B cell (primary cell): ENCODE data around the gene STIM1.

ENCODE experiments used
- EZH2 ChIP-seq: IDR thresholded peaks from 2 replicates; pipeline ENCODE4 v1.6.1; 2012; ENCODE audit warnings: borderline replicate concordance, low read depth, mild to moderate bottlenecking, moderate library complexity, low read length; ENCODE audit not compliant: insufficient read depth, poor library complexity, severe bottlenecking
- TF ChIP-seq, protein P1 (sequence below): fragments of 200-600 bp; IDR thresholded peaks from one replicate; pipeline ENCODE4 v1.8.0; 2022; ENCODE audit warnings: antibody characterized with exemption, mild to moderate bottlenecking

DNA sequence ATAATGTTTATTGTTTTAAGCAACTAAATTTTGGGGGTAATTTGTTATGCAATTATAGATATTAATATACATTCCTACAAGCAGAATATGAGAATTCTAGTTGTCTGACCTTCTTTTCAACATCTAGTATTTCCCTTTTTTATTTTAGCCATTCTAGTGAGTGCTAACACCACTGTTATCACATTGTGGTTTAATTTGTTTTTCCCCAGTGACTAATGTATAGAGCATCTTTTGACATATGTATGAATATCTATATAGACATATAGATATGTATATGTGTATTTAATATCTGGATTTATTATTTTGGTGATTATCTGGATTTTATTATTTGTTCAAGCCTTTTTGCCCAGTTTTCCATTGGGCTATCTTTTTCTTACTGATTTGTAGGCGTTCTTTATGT lies 66.6 kb downstream of the STIM1 start:
- TF ChIP-seq, protein P1, sequence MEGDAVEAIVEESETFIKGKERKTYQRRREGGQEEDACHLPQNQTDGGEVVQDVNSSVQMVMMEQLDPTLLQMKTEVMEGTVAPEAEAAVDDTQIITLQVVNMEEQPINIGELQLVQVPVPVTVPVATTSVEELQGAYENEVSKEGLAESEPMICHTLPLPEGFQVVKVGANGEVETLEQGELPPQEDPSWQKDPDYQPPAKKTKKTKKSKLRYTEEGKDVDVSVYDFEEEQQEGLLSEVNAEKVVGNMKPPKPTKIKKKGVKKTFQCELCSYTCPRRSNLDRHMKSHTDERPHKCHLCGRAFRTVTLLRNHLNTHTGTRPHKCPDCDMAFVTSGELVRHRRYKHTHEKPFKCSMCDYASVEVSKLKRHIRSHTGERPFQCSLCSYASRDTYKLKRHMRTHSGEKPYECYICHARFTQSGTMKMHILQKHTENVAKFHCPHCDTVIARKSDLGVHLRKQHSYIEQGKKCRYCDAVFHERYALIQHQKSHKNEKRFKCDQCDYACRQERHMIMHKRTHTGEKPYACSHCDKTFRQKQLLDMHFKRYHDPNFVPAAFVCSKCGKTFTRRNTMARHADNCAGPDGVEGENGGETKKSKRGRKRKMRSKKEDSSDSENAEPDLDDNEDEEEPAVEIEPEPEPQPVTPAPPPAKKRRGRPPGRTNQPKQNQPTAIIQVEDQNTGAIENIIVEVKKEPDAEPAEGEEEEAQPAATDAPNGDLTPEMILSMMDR, result no peak
- TF ChIP-seq EZH2, result no peak
